ENCODE data around the gene PTPRN. TPM values are rescaled to one million over a fixed set of nuclear protein-coding genes. Genes with fewer than 3 reads are reported as not detected.
"Not testable (repeated sequence)": the region's sequence is repeated elsewhere in the genome, so short reads cannot be mapped to it uniquely, and the experiment has no call there.

Gene PTPRN
- total RNA-seq, 1 donor from 2014 or later: 0.23 TPM

GRCh38 chr2:219269362-219270054, 39.7 kb downstream of the PTPRN start:
- Mint-ChIP-seq H3K27ac (no peak overlapping the region), H3K4me1 (ENCODE audit: low read depth) (no peaks in the 10 kb centered on the region), H3K9me3 (no peaks in the 10 kb centered on the region), H3K36me3 (ENCODE audit: low read depth) (no peaks in the 10 kb centered on the region), H3K4me3 (no peak overlapping the region), H3K27me3 (ENCODE audit: insufficient read depth) (peaks cover 8% of the 10 kb centered on the region)
- intact Hi-C loops (cut with micrococcal nuclease): loop anchor here (5.0 kb wide), 1 partner anchor 33 kb away; no protein-coding TSS in a partner anchor
- no peak for DNase-seq (ENCODE audit: low spot score)

- Mint-ChIP-seq H3K36me3 (ENCODE audit: low read depth) (no peaks in the 10 kb centered on the region), H3K9me3 (no peaks in the 10 kb centered on the region), H3K4me3 (no peak overlapping the region), H3K27me3 (ENCODE audit: insufficient read depth) (peaks cover 4% of the 10 kb centered on the region), H3K4me1 (ENCODE audit: low read depth) (no peaks in the 10 kb centered on the region), H3K27ac (no peak overlapping the region)
- intact Hi-C loops (cut with micrococcal nuclease): loop anchor here (5.0 kb wide), 1 partner anchor 34 kb away; no protein-coding TSS in a partner anchor
- no peak for DNase-seq (ENCODE audit: low spot score)
These were observed 40.9 kb downstream of the PTPRN start for GRCh38 chr2:219268294-219268693.

GRCh38 chr2:219266886-219267285, 42.3 kb downstream of the PTPRN start:
- intact Hi-C loops (cut with micrococcal nuclease): loop anchor here (5.0 kb wide), 1 partner anchor 35 kb away; no protein-coding TSS in a partner anchor

GRCh38 chr2:219266232-219266631, 43.0 kb downstream of the PTPRN start:
- no peak for DNase-seq (ENCODE audit: low spot score)
- Mint-ChIP-seq H3K9me3 (no peaks in the 10 kb centered on the region), H3K27me3 (ENCODE audit: insufficient read depth) (peaks cover 7% of the 10 kb centered on the region), H3K27ac (no peak overlapping the region), H3K4me3 (no peak overlapping the region), H3K4me1 (ENCODE audit: low read depth) (no peaks in the 10 kb centered on the region), H3K36me3 (ENCODE audit: low read depth) (no peaks in the 10 kb centered on the region)
- intact Hi-C loops (cut with micrococcal nuclease): loop anchor here (5.0 kb wide), 1 partner anchor 36 kb away; no protein-coding TSS in a partner anchor

More at GRCh38 chr2:219266886-219267285, 42.3 kb downstream of the PTPRN start:
- Mint-ChIP-seq H3K4me3 (no peak overlapping the region), H3K27me3 (ENCODE audit: insufficient read depth) (peaks cover 4% of the 10 kb centered on the region), H3K27ac (no peak overlapping the region), H3K9me3 (no peaks in the 10 kb centered on the region), H3K4me1 (ENCODE audit: low read depth) (no peaks in the 10 kb centered on the region), H3K36me3 (ENCODE audit: low read depth) (no peaks in the 10 kb centered on the region)
- DNase-seq (ENCODE audit: low spot score): no peak

GRCh38 chr2:219261024-219261855, 48.0 kb downstream of the PTPRN start:
- no peak overlapping the region for H3K27ac Mint-ChIP-seq
- H3K4me3 Mint-ChIP-seq: no peak overlapping the region
- H3K4me1 Mint-ChIP-seq (ENCODE audit: low read depth): peaks cover 3% of the 10 kb centered on the region
- intact Hi-C loops (cut with micrococcal nuclease): no loop called here
- H3K9me3 Mint-ChIP-seq: no peaks in the 10 kb centered on the region
- H3K27me3 Mint-ChIP-seq (ENCODE audit: insufficient read depth): peaks cover 9% of the 10 kb centered on the region
- no peak for DNase-seq (ENCODE audit: low spot score)
- no peaks in the 10 kb centered on the region for H3K36me3 Mint-ChIP-seq (ENCODE audit: low read depth)

- intact Hi-C loops (cut with micrococcal nuclease): loop anchor here (10.0 kb wide), 1 partner anchor 1034 kb away; no protein-coding TSS in a partner anchor
- not testable (repeated sequence) for H3K36me3 Mint-ChIP-seq (ENCODE audit: low read depth); H3K4me3 Mint-ChIP-seq; H3K27me3 Mint-ChIP-seq (ENCODE audit: insufficient read depth); H3K27ac Mint-ChIP-seq; H3K9me3 Mint-ChIP-seq; DNase-seq (ENCODE audit: low spot score)
- H3K4me1 Mint-ChIP-seq (ENCODE audit: low read depth): peaks cover 18% of the 10 kb centered on the region
These were observed 50.3 kb downstream of the PTPRN start for GRCh38 chr2:219258942-219259341.

DNA sequence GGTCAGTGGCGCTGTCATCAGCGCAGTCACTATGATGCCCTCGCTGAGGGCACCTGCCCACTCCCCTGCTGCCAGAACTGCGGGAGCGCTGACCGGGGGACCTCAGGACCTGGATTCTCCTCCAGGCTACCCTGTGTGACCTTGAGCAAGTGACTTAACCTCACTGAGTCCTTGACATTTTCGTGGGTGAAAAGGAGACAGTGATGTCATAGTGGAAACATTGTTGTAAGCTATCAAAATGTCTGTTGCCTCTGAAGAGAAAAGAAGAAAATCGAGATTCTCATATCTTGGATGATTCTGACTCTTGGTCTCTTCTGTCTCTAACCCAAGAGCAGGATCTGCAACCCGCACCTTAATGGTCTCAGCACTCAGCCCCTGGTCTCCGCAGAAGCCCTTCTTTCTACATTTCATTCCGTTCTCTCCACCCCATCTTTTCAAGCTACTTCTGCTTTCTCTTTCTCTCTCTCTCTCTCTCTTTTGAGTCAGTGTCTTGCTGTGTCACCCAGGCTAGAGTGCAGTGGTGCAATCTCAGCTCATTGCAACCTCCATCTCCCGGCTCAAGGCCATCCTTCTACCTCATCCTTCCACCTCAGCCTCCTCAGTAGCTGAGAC, 54.5 kb downstream of the PTPRN start:
- peak overlapping the region; percentile 98 for H3K27ac Mint-ChIP-seq
- peaks cover 20% of the 10 kb centered on the region for H3K36me3 Mint-ChIP-seq (ENCODE audit: low read depth)
- DNase-seq (ENCODE audit: low spot score): peak; percentile 46
- intact Hi-C loops (cut with micrococcal nuclease): loop anchor here (1.0 to 10.0 kb wide), 8 partner anchors 25 to 1030 kb away; partner anchors contain the start of genes CNOT9, CTDSP1, DNAJB2 and GMPPA
- H3K9me3 Mint-ChIP-seq: no peaks in the 10 kb centered on the region
- peaks cover 3% of the 10 kb centered on the region for H3K27me3 Mint-ChIP-seq (ENCODE audit: insufficient read depth)
- peaks cover 43% of the 10 kb centered on the region for H3K4me1 Mint-ChIP-seq (ENCODE audit: low read depth)
- peak overlapping the region; percentile 84 for H3K4me3 Mint-ChIP-seq

DNA sequence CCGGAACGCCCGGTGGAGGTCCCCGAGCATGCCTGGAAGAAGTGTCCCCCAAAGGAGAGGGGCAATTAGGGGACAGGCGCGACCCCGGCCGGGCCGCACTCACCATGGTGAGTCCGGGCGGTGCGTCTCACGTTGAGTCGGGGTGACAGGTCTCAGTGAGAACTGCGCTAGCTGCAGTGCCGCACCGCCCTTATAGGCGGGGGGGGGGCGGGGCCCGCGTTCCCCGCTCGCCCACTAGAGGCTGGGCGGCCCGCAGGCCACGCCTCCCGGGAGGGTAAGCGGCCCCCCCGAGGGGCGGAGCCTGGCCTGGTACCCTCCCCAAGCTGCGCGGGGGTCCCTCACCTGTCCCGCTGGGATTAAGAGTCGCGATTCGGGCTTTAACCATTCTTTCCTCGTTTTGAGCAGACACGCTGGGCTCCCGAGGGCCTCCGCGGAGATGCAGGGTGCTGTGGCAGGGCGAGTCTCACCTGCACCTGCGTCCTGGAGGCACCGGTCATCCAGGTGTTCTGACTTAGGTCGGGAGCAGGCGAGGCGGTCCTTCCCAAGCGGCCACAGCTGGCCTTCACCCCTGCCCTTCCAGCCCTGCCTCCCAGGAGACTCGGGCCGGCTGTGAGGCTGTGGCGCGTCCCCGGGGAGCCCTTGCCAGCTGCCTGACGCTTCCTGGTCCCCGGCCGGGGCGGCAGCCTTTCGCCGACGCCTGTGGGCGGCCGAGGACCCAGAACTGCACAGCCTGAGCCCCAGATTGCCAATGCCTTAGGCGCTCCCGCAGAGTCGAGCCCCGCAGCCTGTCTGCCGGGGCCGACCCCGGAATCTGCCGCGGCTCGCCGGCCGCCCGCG, 55.2 kb downstream of the PTPRN start, which contains the start of gene TUBA4A:
Gene TUBA4A, minus strand, starts transcription at position 166 of the 837 bp plus-strand sequence. Its CDS starts 60 bp downstream, at position 106.
- Mint-ChIP-seq H3K9me3 (no peaks in the 10 kb centered on the region), H3K36me3 (ENCODE audit: low read depth) (peaks cover 27% of the 10 kb centered on the region), H3K4me1 (ENCODE audit: low read depth) (peaks cover 50% of the 10 kb centered on the region)

DNA sequence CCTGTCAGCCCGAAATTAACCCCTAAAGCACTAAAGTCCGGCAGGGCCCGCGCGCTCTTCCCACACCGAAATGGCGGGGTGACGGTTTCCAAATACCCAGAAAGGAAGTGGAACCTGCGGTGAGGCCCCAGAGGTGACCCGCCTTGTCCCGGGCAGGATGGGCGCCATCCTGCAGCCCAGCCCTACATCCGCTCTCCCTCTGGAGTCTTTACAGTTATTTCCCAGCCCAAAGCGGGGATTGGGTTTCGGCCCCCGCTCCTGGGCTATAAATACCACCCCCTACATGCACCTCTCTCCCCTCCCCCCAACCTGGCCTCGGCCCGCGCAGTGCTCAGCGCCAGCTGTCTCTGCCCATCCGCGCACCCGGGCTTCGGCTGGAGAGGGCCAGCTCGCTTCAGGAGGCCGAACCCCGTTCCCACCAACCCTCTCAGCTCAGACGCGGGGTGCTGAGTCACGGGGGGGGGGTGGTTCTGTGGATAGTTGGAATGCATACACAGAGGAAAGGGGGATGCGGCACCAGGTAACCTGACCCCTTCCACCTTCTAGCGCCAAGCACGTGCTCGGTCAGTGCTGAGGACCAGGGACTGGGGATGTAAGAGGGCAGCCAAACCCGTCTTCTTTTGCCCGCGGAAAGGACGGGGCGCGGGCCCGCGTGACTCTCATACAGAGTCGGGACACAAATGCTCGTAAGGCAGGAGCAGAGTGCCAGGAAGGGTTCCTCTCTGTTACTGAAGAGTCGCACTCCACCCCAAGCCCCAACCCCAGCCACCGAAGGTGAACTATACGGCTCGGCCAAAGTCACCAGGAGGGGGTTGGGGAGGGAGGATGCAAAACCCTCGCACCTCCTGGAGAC, 56.1 kb downstream of the PTPRN start, which contains the start of gene TUBA4B:
Gene TUBA4B, plus strand, starts transcription at position 344 of the 853 bp plus-strand sequence. Its CDS starts 165 bp downstream, at position 509.
- H3K4me3 Mint-ChIP-seq: peak within 1 kb of the TSS; percentile 93
- H3K27me3 Mint-ChIP-seq (ENCODE audit: insufficient read depth): no peaks in the 10 kb centered on the region
- H3K4me1 Mint-ChIP-seq (ENCODE audit: low read depth): peaks cover 59% of the 10 kb centered on the region
- H3K36me3 Mint-ChIP-seq (ENCODE audit: low read depth): peaks cover 33% of the 10 kb centered on the region
- intact Hi-C loops (cut with micrococcal nuclease): loop anchor here (1.0 to 10.0 kb wide), 10 partner anchors 8 to 1028 kb away; partner anchors contain the start of genes ANKZF1, ATG9A, CHPF and CTDSP1
- H3K27ac Mint-ChIP-seq: peak within 1 kb of the TSS; percentile 98
- H3K9me3 Mint-ChIP-seq: no peaks in the 10 kb centered on the region
- DNase-seq (ENCODE audit: low spot score): peak; percentile 59

More for the DNA sequence above, 55.2 kb downstream of the PTPRN start, which contains the start of gene TUBA4A:
- DNase-seq (ENCODE audit: low spot score): peak; percentile 87
- Mint-ChIP-seq H3K4me3 (peak within 1 kb of the TSS; percentile 93), H3K27ac (peak within 1 kb of the TSS; percentile 98), H3K27me3 (ENCODE audit: insufficient read depth) (no peaks in the 10 kb centered on the region)
- intact Hi-C loops (cut with micrococcal nuclease): loop anchor here (1.0 to 10.0 kb wide), 16 partner anchors 9 to 1029 kb away; partner anchors contain the start of genes ANKZF1, ATG9A, CHPF and CNOT9

- peak overlapping the region; percentile 93 for H3K4me3 Mint-ChIP-seq
- no peaks in the 10 kb centered on the region for H3K27me3 Mint-ChIP-seq (ENCODE audit: insufficient read depth)
- H3K4me1 Mint-ChIP-seq (ENCODE audit: low read depth): peaks cover 65% of the 10 kb centered on the region
- H3K27ac Mint-ChIP-seq: peak overlapping the region; percentile 82
- peaks cover 34% of the 10 kb centered on the region for H3K36me3 Mint-ChIP-seq (ENCODE audit: low read depth)
- no peaks in the 10 kb centered on the region for H3K9me3 Mint-ChIP-seq
- DNase-seq (ENCODE audit: low spot score): no peak
- intact Hi-C loops (cut with micrococcal nuclease): loop anchor here (2.0 to 10.0 kb wide), 4 partner anchors 42 to 1028 kb away; partner anchors contain the start of genes CHPF and CTDSP1
These were observed 56.7 kb downstream of the PTPRN start for GRCh38 chr2:219252570-219252899.

DNA sequence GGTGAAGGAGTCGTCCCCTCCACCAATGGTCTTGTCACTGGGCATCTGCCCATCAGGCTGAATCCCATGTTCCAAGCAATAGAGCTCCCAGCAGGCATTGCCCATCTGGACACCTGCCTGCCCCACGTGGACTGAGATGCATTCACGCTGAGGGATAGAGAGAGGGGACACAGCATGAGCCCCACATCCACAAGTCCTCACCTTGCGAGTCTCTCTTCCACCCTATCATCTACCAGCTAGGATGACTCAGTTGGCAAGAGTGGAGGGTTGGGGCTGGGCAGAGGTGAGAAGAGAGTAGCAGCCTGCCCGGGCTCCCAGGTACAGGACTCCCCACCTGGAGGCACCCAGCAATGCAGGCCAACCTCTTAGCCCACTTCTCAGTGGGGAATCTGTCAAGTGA, 57.1 kb downstream of the PTPRN start:
- intact Hi-C loops (cut with micrococcal nuclease): loop anchor here (2.0 to 10.0 kb wide), 4 partner anchors 43 to 1027 kb away; partner anchors contain the start of genes CHPF and CTDSP1
- Mint-ChIP-seq H3K9me3 (no peaks in the 10 kb centered on the region), H3K36me3 (ENCODE audit: low read depth) (peaks cover 34% of the 10 kb centered on the region), H3K27ac (peak overlapping the region; percentile 82), H3K4me3 (peak overlapping the region; percentile 93), H3K4me1 (ENCODE audit: low read depth) (peaks cover 69% of the 10 kb centered on the region), H3K27me3 (ENCODE audit: insufficient read depth) (no peaks in the 10 kb centered on the region)
- no peak for DNase-seq (ENCODE audit: low spot score)
